Skeletal muscle satellite cell (primary cell): Measurements from ENCODE around the gene COL24A1.

Experiments used
- H3K27me3 ChIP-seq: 2 replicates; pipeline ENCODE4 v1.7.0; 2013; ENCODE audit warnings: low read length; ENCODE audit not compliant: control insufficient read depth, insufficient read depth
- H3K36me3 ChIP-seq: 2 replicates; pipeline ENCODE4 v1.7.0; 2013; ENCODE audit warnings: mild to moderate bottlenecking, control low read depth, low read length; ENCODE audit not compliant: insufficient read depth
- H3K4me1 ChIP-seq: 2 replicates; pipeline ENCODE4 v1.7.0; 2013; ENCODE audit warnings: low read length; ENCODE audit not compliant: control insufficient read depth, insufficient read depth
- H3K4me2 ChIP-seq: 2 replicates; pipeline ENCODE4 v1.7.0; 2013; ENCODE audit warnings: mild to moderate bottlenecking, low read length
- H3K4me3 ChIP-seq: 2 replicates; pipeline ENCODE4 v1.7.0; 2013; ENCODE audit warnings: low read length
- H3K9ac ChIP-seq: 2 replicates; pipeline ENCODE4 v1.7.0; 2013; ENCODE audit warnings: mild to moderate bottlenecking, low read depth, low read length, moderate library complexity
- H3K9me3 ChIP-seq: replicated peaks from 2 replicates; pipeline ENCODE4 v1.7.0; 2013; ENCODE audit warnings: mild to moderate bottlenecking, control low read depth, low read length

Gene COL24A1

DNA sequence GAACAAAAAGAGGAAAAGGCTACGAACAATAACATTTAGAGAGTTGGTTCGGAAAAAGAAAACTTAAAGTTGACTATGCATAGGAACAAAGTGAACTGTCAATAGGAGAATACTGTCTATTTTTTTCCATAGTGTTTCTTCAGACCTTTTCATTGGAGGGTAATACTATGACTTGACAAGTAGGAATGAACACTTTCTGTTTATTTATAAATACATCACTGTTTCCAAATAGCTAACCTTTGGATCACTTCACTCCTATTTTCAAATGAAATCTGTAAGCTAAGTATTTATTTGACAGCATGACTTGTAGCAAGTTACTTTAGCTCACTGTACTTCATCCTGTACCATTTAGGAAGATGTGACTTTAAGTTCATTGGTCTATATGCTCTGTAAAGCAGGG lies 221.3 kb downstream of the COL24A1 start:
- no peaks in the 10 kb centered on the region for H3K9me3 ChIP-seq
- no peak overlapping the region for H3K4me2 ChIP-seq
- no peaks in the 10 kb centered on the region for H3K27me3 ChIP-seq
- no peaks in the 10 kb centered on the region for H3K4me1 ChIP-seq
- H3K4me3 ChIP-seq, result no peak overlapping the region
- no peaks in the 10 kb centered on the region for H3K36me3 ChIP-seq
- no peak overlapping the region for H3K9ac ChIP-seq

DNA sequence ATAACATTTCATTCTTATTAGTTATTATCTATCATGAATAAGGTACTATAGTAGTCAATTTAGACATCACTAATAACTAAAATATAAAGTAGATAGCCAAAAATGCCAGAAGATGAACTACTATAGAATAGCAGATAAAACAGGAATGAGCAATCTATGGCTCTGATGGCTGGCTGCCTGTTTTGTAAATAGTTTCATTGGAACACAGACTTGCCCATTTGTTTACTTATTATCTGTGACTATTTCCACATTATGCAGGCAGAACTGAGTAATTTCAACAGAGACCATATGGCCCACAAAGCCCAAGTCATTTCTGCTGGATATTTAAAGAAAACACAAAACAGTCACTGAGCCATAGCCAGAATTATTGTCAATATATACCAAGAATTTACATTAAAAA lies 222.1 kb downstream of the COL24A1 start:
- Histone ChIP-seq H3K9me3 (no peaks in the 10 kb centered on the region), H3K9ac (no peak overlapping the region), H3K4me3 (no peak overlapping the region), H3K36me3 (no peaks in the 10 kb centered on the region), H3K4me2 (no peak overlapping the region), H3K27me3 (no peaks in the 10 kb centered on the region), H3K4me1 (no peaks in the 10 kb centered on the region)

DNA sequence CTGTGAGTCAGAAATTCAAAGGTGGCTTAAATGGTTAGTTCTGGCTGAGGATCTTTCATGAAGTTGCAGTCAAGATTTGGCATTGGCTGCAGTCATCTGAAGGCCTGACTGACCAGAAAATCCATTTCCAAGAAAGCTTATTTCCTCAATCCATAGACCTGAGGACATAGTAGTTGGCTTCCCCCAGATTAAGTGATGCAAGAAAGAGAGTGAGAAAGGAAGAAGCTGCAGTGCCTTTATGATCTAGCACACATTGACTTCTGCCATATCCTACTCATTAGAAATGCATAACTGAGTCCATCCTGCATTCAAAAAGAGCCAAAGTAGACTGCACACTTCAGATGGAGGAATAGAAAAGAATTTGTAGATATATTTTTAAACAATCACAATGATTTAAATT lies 222.6 kb downstream of the COL24A1 start:
- Histone ChIP-seq H3K4me2 (no peak overlapping the region), H3K27me3 (no peaks in the 10 kb centered on the region), H3K36me3 (no peaks in the 10 kb centered on the region), H3K4me1 (no peaks in the 10 kb centered on the region), H3K9ac (no peak overlapping the region), H3K9me3 (no peaks in the 10 kb centered on the region), H3K4me3 (no peak overlapping the region)

DNA sequence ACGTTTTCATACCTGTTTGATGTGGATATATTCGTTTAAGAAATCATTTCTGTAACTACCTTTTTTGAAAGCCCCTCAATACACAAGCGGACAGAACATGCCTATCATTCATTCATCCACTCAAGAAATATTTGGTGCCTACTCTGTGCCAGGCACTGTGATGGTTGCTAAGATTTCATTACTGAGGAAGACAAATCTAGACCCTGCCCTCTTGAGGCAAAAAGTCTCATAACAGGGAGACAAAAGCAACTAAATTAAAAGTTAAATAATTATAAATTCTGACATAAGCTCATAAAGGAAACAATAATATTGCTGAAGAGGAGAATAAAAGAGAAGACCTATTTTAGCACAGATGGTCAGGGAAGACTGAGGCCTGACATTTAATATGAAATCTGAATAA lies 244.8 kb downstream of the COL24A1 start:
- H3K36me3 ChIP-seq, result no peaks in the 10 kb centered on the region
- no peak overlapping the region for H3K4me2 ChIP-seq
- no peak overlapping the region for H3K9ac ChIP-seq
- no peaks in the 10 kb centered on the region for H3K4me1 ChIP-seq
- no peaks in the 10 kb centered on the region for H3K9me3 ChIP-seq
- H3K27me3 ChIP-seq, result no peaks in the 10 kb centered on the region
- H3K4me3 ChIP-seq, result no peak overlapping the region

DNA sequence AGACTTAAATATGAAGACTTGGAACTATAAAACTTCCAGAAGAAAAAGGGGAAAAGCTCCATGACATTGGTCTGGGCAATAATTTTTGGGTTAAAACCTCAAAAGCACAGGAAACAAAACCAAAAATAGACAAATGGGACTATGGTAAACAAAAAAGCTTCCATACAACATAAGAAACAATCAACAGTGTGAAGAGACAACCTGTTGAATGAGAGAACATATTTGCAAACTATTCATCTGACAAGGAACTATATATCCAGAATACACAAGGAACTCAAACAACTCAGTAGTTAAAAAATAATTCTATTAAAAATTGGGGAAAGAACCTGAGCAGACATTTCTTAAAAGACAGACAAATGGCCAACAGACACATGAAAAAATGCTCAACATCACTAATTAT lies 255.7 kb downstream of the COL24A1 start:
- Histone ChIP-seq H3K27me3 (no peaks in the 10 kb centered on the region), H3K36me3 (no peaks in the 10 kb centered on the region), H3K4me2 (no peak overlapping the region), H3K4me1 (no peaks in the 10 kb centered on the region), H3K9ac (no peak overlapping the region), H3K9me3 (no peaks in the 10 kb centered on the region), H3K4me3 (no peak overlapping the region)

DNA sequence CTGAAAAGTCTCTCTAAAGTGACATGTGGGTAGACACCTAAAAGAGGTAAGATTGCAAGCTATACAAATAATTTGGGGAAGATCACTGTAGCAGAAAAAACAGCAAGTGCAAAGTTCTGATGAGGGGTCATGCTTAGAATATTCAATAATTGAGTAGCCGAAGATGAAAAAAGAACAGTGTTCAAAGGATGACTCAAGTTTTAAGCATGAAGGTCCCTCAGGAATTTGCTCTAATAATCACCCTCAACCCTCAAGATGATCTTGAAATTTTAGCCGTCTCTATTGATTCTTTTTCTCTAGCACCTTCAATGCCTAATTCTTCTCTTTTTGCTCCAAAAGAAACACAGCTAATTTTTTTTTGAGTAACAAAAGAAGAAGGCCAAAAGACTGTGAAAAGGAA lies 257.7 kb downstream of the COL24A1 start:
- Histone ChIP-seq H3K27me3 (no peaks in the 10 kb centered on the region), H3K36me3 (no peaks in the 10 kb centered on the region), H3K9ac (no peak overlapping the region), H3K4me1 (no peaks in the 10 kb centered on the region), H3K4me2 (no peak overlapping the region), H3K4me3 (no peak overlapping the region), H3K9me3 (no peaks in the 10 kb centered on the region)

DNA sequence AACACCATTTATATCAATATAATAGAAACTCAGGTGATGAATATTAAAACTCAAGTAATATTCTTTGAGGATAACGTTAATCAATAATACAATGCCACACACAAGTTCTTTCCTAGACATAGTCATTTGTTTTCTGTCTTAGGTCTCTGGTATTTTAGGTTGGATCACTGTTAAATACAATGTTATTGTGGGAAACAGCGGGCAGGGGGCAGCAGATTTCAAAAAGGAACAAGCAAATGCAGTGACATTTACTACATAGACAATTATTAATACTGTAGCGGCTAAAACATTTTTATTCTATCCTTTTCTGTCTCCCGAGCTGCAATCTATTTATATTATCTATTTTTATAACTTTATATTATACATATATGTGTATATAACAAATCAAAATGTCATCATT lies 261.9 kb downstream of the COL24A1 start:
- no peak overlapping the region for H3K4me2 ChIP-seq
- H3K27me3 ChIP-seq, result no peaks in the 10 kb centered on the region
- H3K9me3 ChIP-seq, result no peaks in the 10 kb centered on the region
- no peaks in the 10 kb centered on the region for H3K36me3 ChIP-seq
- no peak overlapping the region for H3K9ac ChIP-seq
- H3K4me1 ChIP-seq, result no peaks in the 10 kb centered on the region
- no peak overlapping the region for H3K4me3 ChIP-seq

DNA sequence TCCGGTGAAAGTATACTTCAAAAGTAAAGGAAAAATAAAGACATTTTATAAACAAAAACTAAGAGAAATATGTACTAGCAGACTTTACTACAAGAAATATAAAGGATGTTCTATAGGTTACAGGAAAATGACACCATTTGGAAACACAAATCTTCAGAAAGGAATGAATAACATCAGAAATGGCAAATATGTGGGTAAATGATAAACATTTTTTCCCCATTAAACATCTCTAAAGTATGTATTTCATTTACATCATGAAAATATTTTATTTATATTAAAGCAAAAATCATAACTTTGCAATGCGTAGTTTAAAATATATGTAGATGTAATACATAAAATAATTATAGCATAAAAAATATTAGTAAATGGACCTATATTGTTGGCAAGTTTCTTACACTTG lies 264.2 kb downstream of the COL24A1 start:
- Histone ChIP-seq H3K4me3 (no peak overlapping the region), H3K9me3 (no peaks in the 10 kb centered on the region), H3K27me3 (no peaks in the 10 kb centered on the region), H3K4me2 (no peak overlapping the region), H3K9ac (no peak overlapping the region), H3K4me1 (no peaks in the 10 kb centered on the region), H3K36me3 (no peaks in the 10 kb centered on the region)

DNA sequence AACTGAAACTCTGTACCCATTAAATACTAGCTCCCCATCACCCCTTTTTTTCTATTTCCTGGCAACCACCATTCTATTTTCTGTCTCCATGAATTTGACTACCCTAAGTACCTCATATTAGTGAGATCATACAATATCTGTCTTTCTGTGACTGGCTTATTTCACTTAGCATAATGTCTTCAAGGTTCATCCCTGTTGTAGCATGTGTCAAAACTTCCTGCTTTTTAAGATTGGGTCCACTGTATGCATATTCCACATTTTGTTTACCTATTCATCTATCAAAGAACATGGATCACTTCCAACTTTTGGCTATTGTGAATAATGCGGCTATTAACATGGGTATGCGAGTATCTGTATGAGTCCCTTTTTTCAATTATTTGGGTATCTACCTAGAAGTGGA lies 266.7 kb downstream of the COL24A1 start:
- H3K4me3 ChIP-seq, result no peak overlapping the region
- no peaks in the 10 kb centered on the region for H3K36me3 ChIP-seq

DNA sequence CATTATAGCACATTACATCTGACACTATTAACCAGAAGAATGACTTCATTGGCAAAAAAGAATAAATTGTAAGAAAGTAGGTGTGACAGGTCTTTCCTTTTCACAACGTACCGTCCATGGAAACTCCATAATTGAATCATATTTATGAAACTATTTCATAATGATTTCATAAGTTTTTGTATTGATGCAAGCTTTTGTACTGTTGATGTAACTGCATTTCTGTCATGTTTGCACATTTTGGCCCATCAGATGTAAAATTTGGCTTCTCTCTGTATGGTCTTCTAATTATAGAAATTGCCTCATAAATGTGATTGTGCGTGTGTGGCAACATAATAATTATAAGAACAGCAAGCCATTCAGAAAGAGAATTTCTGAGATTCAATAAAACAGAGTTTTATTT lies 267.7 kb downstream of the COL24A1 start:
- Histone ChIP-seq H3K4me2 (no peak overlapping the region), H3K36me3 (no peaks in the 10 kb centered on the region), H3K9ac (no peak overlapping the region), H3K27me3 (no peaks in the 10 kb centered on the region), H3K4me3 (no peak overlapping the region), H3K9me3 (no peaks in the 10 kb centered on the region), H3K4me1 (no peaks in the 10 kb centered on the region)

More for the DNA sequence above, 266.7 kb downstream of the COL24A1 start:
- no peak overlapping the region for H3K9ac ChIP-seq
- no peak overlapping the region for H3K4me2 ChIP-seq
- H3K27me3 ChIP-seq, result no peaks in the 10 kb centered on the region
- no peaks in the 10 kb centered on the region for H3K4me1 ChIP-seq
- no peaks in the 10 kb centered on the region for H3K9me3 ChIP-seq

DNA sequence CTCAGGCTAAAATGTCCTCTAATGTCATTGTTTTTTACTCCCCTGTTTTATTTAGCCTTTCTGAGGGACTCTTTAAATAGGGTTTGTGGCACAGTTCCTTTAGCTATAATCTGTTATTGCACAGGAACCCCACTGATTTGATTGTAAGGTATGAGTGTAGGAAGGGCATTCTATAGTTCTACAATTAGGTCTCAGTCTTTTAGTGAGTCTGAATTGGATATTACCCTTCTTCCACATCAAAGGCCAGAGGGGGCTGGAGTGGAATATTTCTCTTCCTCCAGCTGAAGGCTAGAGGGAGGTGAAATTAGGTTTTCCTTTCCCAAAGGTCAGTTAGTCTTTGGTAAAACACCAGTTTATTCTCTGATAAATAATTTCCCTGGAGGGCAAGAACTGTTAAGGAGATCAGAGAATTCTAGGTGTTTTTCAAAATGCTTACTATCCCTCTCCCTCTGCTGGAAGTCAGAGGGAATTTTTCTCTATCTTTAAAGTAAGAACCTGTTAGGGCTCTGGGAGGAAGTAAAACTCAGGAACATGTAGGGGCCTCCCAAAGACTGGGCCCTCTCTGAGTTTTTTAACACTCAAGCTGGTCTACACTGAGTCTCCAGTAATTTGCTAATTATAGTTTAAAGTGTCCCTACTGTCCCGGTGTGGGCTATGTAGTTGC lies 272.1 kb downstream of the COL24A1 start:
- no peak overlapping the region for H3K4me2 ChIP-seq
- H3K4me1 ChIP-seq, result no peaks in the 10 kb centered on the region
- no peak overlapping the region for H3K9ac ChIP-seq
- H3K27me3 ChIP-seq, result no peaks in the 10 kb centered on the region
- H3K36me3 ChIP-seq, result no peaks in the 10 kb centered on the region
- H3K4me3 ChIP-seq, result no peak overlapping the region
- no peaks in the 10 kb centered on the region for H3K9me3 ChIP-seq

DNA sequence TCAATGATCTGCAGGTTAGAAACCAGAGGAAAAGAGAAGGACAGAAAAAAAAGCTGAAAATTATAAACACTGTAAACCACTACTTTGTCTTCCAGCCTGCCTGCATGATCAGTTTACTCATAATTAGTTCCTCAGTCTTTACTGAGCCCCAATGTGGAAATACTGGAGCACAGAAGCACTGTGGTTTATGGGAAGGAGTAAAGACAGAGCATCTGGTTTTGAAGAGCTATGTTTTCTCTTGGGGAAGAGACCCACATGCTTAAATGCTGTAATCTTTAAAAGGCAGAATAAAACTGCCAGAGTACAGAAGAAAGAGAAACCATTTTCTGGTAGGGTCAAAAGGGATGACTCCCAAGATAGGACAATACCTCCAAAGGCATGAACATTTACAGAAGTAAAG lies 289.4 kb downstream of the COL24A1 start:
- Histone ChIP-seq H3K4me1 (no peaks in the 10 kb centered on the region), H3K9ac (no peak overlapping the region), H3K36me3 (no peaks in the 10 kb centered on the region), H3K27me3 (no peaks in the 10 kb centered on the region), H3K4me2 (no peak overlapping the region), H3K9me3 (no peaks in the 10 kb centered on the region), H3K4me3 (no peak overlapping the region)
